ENCODE measurements around the gene C1orf159.
"Not testable (repeated sequence)": the region's sequence is repeated elsewhere in the genome, so short reads cannot be mapped to it uniquely, and the experiment has no call there.

C1orf159 gene

DNA sequence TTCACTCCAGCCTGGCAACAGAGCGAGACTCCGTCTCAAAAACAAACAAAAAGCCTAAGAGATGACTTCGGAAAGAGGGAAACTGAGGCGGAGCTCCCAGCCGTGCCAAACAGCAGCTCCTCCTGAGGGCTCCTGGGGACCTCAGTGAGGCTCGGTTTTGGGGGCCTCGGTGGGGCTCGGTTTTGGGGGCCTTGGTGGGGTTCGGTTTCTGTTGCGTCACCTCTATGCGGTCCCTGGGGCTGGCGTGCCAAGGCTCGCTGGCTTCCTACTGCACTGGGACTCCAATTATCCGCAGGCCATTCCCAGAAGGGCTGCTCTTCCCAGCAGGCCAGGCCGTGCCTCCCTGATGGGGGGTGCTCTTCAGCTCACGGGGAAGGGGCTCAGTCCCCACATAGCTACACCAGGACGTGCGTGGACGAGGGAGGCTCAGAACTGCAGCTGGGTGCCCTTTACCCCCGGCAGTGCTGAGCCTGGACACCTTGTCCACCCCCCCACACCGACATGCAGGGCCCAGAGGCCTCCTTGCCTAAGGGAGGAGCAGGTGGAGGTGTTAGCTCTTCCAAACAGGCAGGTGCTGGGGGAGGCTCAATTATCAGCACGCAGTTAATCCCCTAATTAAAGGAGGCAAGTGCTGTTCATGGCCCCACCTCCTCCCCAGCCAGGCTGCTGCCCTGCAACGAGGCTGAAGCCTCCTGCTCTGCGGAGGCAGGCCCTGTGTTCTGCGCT, 5.1 kb upstream of the C1orf159 start:
- DNase-seq (ENCODE audit: low read depth): no peak

DNA sequence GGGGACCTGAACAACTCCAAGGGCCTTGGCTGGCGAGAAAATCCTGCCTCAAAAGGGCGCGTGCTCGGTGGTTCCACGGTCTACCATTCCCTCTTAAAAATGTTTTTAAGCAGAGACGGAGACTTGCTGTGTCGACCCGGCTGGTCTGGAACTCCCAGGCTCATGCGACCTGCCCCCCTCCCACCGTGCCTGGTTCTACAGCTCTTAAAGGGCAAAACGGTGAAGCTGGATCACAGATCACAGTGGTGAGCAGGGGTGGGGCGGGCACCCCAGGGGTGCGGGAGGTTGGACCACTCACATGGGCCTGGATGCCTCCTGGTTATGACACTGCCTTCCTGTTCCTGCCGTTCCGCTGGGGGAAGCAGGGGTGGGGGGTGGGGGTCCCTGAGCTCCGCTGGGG, 4.2 kb upstream of the C1orf159 start:
- no peak for DNase-seq (ENCODE audit: low read depth)
- no peak overlapping the region for H3K4me3 ChIP-seq (ENCODE audit: low read depth, low read length)

More for the DNA sequence above, 5.1 kb upstream of the C1orf159 start:
- no peak overlapping the region for H3K4me3 ChIP-seq (ENCODE audit: low read depth, low read length)

DNA sequence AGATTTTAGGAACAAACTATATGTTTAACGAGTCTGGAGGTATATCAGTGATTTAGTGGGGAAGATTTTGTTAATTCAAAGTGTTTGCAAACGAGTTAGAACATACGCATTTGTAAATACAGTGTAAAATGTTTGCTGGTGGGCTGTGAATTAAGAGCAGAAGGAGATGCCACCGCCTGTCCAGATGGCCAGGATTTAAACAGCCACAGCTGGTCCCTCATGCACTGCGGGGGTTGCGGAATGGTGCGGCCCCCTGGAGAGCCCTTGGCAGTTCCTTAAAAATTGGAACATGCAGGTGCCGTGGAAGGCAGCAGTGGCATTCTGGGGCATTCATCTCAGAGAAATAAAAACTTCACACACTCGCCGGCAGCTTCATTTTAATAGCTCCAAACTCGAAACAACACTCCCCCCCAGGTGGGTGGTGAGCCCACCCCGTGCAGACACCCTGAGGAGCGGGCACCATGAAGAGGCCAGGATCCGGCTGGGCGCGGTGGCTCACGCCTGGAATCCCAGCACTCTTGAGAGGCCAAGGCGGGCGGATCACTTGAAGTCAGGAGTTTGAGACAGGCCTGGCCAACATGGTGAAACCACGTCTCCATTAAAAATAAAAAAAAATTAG, 3.5 kb upstream of the C1orf159 start:
- H3K4me3 ChIP-seq (ENCODE audit: low read depth, low read length): no peak overlapping the region

DNA sequence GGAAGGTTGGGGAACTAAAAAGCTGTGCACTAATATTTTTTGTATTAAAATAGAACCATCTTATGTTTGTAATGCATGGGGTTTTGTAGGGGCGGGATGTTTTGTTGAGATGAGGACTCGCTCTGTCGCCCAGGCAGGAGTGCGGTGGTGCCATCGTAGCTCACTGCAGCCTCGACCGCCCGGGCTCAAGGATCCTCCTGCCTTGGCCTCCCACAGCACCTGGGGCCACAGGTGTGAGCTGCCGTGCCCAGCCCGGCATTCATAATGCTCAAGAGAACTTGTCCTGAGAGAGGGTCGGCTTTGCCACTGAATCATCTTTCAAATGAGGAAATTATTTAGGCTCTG, 3.0 kb upstream of the C1orf159 start:
- no peak overlapping the region for H3K4me3 ChIP-seq (ENCODE audit: low read depth, low read length)
- DNase-seq (ENCODE audit: low read depth): no peak

More for the DNA sequence above, 3.5 kb upstream of the C1orf159 start:
- DNase-seq (ENCODE audit: low read depth): no peak

DNA sequence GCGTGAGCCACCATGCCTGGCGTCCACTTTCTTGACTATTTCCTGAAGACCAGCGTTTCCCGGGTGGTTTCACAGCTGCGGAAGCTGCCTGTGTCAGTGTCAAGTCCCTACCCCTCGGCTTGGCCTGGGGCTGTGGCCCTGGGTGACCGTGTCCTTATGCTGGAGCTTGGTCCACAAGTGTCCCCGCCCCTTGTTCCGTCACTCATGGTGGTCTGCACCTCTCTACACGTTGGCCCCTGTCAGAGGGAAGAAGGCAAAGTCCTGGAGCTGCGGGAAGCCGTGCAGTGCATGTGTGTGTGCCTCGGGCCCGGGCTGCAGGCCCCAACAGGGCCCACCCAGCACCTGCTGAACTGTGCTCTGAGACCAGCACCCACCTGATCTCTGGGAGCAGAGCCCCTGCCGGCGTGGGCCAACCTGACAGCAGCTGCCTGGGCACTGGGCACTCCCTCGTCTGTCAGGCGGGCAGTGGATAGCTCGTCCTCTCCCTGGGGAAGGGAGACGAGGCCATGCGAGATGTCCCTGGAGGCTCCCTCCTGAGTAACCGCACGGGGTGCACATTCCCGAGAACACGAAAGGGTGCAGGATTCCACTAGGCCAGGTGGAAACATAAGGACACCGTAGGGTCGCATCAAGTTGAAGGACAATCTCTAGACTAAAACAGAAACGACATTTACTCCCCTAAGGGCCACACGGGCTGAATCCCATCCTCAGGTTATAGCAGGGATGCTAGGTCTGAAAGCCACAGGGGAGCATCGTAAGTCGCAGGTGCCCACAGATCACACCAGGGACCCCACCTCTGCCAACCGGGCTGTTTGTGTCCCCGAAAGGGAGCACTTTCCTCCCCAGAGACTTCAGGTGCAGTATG, 2.4 kb upstream of the C1orf159 start:
- DNase-seq (ENCODE audit: low read depth): no peak
- no peak overlapping the region for H3K4me3 ChIP-seq (ENCODE audit: low read depth, low read length)

GRCh38 chr1:1117469-1117831, 1.6 kb upstream of the C1orf159 start:
- DNase-seq (ENCODE audit: low read depth): no peak
- no peak overlapping the region for H3K4me3 ChIP-seq (ENCODE audit: low read depth, low read length)

GRCh38 chr1:1116701-1117468, 996 bp upstream of the C1orf159 start:
- peak overlapping the region; percentile 71 for H3K4me3 ChIP-seq (ENCODE audit: low read depth, low read length)
- DNase-seq (ENCODE audit: low read depth): no peak

DNA sequence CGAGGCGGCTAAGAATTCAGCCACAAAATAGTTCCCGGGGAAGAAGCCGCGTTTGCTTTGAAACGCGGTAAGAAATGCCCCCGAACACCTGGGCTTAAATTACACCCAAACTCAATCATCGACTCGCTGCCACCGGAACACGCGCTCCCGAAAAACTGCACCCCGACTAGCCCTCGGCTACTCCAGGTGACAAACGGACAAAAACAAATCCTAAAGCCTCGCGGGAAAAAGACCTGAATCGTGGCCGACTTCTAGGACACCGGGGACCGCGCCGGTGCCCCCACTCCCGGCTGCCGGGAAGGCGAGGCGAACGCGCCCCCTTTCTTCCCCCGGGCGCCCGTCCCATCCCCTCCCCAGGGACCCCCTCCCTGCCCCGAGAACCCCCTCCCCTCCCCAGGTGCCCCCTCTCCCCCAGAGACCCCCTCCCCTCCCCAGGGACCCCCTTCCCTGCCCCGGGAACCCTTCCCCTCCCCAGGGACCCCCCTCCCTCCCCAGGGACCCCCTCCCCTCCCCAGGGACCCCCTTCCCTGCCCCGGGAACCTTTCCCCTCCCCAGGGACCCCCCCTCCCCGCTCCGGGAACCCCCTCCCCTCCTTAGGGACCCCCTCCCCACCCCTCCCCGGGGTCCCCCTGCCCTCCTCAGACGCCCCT, 628 bp downstream of the C1orf159 start:
- peak overlapping the region; percentile 71 for H3K4me3 ChIP-seq (ENCODE audit: low read depth, low read length)
- DNase-seq (ENCODE audit: low read depth): no peak

DNA sequence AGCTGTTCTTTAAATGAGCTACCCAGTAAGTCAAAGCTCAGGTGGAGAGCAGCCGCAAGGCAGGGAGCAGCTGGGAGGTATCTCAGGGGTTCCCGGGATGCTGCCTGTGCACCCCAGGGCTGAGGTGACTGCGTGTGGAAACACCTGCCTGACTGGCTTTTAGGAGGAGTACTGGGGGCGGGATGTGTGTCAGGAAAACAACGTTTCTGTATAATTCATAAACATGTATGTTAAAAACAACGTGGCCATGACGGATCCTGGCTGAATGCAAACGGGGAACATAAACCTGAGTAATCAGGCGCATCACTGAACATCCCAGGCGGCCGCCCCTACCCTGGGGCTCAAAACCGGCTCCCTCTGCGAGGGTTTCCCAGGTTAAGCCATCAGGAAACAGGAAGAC, 1.5 kb downstream of the C1orf159 start:
- no peak for DNase-seq (ENCODE audit: low read depth)
- no peak overlapping the region for H3K4me3 ChIP-seq (ENCODE audit: low read depth, low read length)

DNA sequence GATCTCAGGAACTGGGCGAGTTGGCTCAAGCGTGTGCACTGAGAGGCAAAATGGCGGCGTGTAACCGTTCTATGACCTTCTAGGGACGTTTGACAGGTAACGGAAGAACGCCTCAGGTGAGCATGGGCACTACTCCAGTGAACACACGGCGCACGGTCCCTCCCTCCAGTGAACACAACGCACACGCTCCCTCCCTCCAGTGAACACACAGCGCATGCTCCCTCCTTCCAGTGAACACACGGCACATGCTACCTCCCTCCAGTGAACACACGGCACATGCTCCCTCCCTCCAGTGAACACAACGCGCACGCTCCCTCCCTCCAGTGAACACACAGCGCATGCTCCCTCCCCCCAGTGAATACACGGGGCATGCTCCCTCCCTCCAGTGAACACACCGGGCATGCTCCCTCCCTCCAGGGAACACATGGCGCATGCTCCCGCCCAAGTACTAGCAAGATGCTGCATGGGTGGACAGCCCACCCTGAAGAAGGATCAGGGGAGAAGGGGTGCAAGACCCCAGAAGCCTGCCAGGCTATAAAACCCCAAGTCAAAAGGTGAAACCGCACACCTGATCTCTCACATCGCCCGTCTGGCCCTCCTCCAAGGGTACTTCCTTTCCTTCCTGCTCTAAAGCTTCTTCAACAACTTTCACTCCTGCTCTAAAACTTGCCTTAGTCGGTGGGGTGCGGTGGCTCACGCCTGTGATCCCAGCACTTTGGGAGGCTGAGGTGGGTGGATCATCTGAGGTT, 3.5 kb downstream of the C1orf159 start:
- no peak overlapping the region for H3K4me3 ChIP-seq (ENCODE audit: low read depth, low read length)
- DNase-seq (ENCODE audit: low read depth): no peak

GRCh38 chr1:1111516-1112236, 4.2 kb downstream of the C1orf159 start:
- H3K4me3 ChIP-seq (ENCODE audit: low read depth, low read length): no peak overlapping the region
- no peak for DNase-seq (ENCODE audit: low read depth)

DNA sequence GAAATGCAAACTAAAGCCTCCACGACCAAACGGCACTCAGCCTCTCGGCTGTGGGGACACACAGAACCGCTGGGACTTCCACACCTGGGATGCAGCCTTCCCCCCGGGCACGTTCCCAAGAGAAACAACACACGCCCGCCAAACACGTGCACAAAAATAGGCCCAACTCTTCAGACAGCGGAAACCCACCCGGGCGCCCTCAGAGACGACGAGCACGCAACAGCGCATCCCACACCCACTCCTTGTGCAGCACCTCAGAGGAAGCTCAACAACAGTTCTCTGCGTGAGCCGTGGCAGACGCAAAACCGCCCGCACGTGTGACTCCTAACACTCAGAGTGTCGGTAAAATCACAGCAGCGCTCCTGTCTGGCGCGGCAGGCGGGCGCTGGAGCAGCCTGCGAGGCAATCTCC, 5.3 kb downstream of the C1orf159 start:
- no peak overlapping the region for H3K4me3 ChIP-seq (ENCODE audit: low read depth, low read length)
- no peak for DNase-seq (ENCODE audit: low read depth)

DNA sequence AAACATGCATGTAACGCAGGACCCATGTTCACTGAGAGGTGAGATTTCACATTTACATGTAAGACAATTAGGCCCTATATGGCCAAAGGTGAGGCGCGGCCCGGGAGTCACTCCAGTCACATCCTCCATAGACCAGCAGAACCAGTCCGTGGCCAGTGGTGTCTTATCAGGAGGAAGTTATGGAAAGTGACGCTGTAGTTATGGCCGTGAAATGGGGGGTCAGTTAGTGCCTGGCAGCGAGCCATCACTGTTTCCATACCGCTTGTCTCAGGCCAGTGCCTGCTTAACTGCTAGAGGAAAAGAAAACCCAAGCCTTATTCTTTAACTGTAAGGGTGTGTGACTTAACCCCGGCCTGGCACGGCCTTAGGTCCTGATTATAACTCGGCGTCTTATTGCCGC, 6.1 kb downstream of the C1orf159 start:
- no peak overlapping the region for H3K4me3 ChIP-seq (ENCODE audit: low read depth, low read length)
- no peak for DNase-seq (ENCODE audit: low read depth)

DNA sequence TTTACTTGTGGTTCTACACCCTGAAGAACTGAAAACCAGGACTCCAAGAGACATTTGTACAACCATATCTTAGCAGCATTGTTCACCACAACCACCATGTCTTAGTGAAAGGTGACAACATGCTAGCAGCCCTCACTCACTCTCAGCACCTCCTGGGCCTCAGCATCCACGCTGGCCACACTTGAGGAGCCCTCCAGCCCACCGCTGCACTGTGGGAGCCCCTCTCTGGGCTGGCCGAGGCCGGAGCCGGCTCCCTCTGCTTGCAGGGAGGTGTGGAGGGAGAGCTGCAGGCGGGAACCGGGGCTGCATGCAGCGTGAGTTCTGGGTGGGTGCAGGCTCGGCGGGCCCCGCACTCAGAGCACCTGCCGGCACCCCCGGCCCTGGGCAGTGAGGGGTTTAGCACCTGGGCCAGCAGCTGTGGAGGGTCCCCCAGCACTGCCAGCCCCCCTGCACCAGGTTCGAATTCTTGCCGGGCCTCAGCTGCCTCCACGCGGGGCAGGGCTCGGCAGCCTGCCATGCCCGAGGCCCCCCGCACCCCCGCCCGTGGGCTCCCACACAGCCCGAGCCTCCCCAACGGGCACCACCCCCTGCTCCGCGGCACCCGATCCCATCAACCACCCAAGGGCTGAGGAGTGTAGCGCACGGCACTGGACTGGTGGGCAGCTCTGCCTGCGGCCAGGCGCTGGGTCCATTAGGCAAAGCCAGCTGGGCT, 9.2 kb downstream of the C1orf159 start:
- no peak overlapping the region for H3K4me3 ChIP-seq (ENCODE audit: low read depth, low read length)
- DNase-seq (ENCODE audit: low read depth): no peak

DNA sequence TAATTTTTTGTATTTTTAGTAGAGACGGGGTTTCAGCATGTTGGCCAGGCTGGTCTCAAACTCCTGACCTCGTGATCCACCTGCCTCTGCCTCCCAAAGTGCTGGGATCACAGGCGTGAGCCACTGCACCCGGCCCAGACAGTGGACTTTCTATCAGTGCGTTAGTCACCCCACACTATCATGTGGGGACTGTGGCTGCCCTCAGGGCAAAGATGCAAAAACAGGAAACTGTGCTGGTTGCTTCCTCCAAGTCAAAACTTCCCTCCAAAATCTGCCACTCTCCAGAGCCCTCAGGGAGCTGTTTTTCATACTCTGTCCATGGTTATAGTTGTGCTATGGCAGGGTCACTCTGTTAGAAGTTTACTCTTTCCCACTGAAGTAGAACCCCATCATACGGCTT, 11.7 kb downstream of the C1orf159 start:
- H3K4me3 ChIP-seq (ENCODE audit: low read depth, low read length); DNase-seq (ENCODE audit: low read depth): not testable (repeated sequence)

DNA sequence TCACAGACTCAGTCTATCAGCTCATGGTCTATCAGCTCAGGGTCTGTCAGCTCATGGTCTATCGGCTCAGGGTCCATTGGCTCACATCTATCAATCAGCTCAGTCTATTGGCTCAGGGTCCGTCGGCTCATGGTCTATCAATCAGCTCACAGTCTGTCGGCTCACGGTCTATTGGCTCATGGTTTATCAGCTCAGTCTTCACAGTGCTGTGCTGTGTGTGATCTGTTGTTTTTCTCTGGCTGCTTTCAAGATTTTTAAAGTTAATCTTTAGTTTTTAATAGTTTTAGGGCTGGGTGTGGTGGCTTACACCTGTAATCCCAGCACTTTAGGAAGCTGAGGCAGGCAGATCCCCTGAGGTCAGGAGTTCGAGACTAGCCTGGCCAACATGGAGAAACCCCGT, 14.4 kb downstream of the C1orf159 start:
- H3K4me3 ChIP-seq (ENCODE audit: low read depth, low read length): no peak overlapping the region
- DNase-seq (ENCODE audit: low read depth): no peak

DNA sequence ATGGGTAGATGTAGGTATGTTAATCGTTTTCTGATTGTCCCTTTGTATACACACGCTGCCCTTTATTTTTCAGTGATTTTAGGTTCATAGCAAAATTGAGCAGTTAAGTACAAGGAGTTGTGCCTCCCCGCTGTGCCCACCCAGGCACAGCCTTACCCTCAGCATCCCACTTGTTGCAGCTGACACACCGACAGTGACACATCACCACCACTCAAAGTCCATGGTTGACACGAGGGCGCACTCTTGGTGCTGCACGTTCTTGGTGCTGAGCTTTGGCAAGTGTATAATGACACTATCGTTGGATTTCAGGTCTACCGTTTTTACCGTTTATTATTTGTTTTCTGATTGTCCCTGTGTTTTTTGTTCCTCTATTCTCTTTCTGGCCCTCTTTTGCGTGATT, 15.6 kb downstream of the C1orf159 start:
- no peak overlapping the region for H3K4me3 ChIP-seq (ENCODE audit: low read depth, low read length)

More for the DNA sequence above, 15.6 kb downstream of the C1orf159 start:
- no peak for DNase-seq (ENCODE audit: low read depth)

Measured in skeletal muscle cell (primary cell).